DND-41 (cell line): ENCODE results near the gene OSBPL5.

Experiments
- ATAC-seq: fragments of 200-7000 bp; cut with Tn5 transposase; 3 replicates; pipeline ENCODE4 v1.9.1; 2021; ENCODE audit warnings: low read depth; ENCODE audit not compliant: insufficient read depth
- DNase-seq: peaks from one replicate; pipeline ENCODE4 v3.0.0-alpha.2; 2020
- H2AFZ ChIP-seq: 2 replicates; pipeline ENCODE4 v1.6.0; 2012; ENCODE audit warnings: low read depth, low read length
- H3K27ac ChIP-seq: 2 replicates; pipeline ENCODE4 v1.5.1; 2012; ENCODE audit warnings: low read length, inconsistent platforms
- H3K27me3 ChIP-seq: fragments of 200-600 bp; sonication (generic); 2 replicates; pipeline ENCODE4 v1.6.0; 2012; ENCODE audit warnings: low read length, mild to moderate bottlenecking, inconsistent platforms; ENCODE audit not compliant: insufficient read depth, poor library complexity
- H3K36me3 ChIP-seq: 2 replicates; pipeline ENCODE4 v1.5.1; 2012; ENCODE audit warnings: low read length, inconsistent platforms; ENCODE audit not compliant: insufficient read depth
- H3K4me1 ChIP-seq: 2 replicates; pipeline ENCODE4 v1.5.1; 2012; ENCODE audit warnings: mild to moderate bottlenecking, low read length; ENCODE audit not compliant: insufficient read depth
- H3K4me2 ChIP-seq: 2 replicates; pipeline ENCODE4 v1.6.0; 2012; ENCODE audit warnings: mild to moderate bottlenecking, moderate library complexity, low read length, inconsistent platforms; ENCODE audit not compliant: insufficient read depth
- H3K4me3 ChIP-seq, 2 experiments: fragments of 200-600 bp in 1 of 2; shearing (Covaris generic) in 1 of 2; 2 replicates each; pipeline ENCODE4 v1.5.1; 2012 to 2016; ENCODE audit warnings: inconsistent platforms in 2 of 2, low read length in 2 of 2, mild to moderate bottlenecking in 2 of 2, low read depth in 1 of 2, moderate library complexity in 1 of 2
- H3K79me2 ChIP-seq: 2 replicates; pipeline ENCODE4 v1.6.0; 2012; ENCODE audit warnings: low read length, inconsistent platforms; ENCODE audit not compliant: insufficient read depth
- H3K9ac ChIP-seq: 2 replicates; pipeline ENCODE4 v1.6.0; 2012; ENCODE audit warnings: low read depth, mild to moderate bottlenecking, inconsistent platforms, low read length, moderate library complexity
- H3K9me3 ChIP-seq: 2 replicates; pipeline ENCODE4 v1.5.1; 2012; ENCODE audit warnings: low read length, moderate library complexity, mild to moderate bottlenecking, inconsistent platforms; ENCODE audit not compliant: insufficient read depth, severe bottlenecking
- H4K20me1 ChIP-seq: 2 replicates; pipeline ENCODE4 v1.6.0; 2012; ENCODE audit warnings: low read length; ENCODE audit not compliant: insufficient read depth
- CTCF ChIP-seq: IDR thresholded peaks from 2 replicates; pipeline ENCODE4 v1.5.1; 2012; ENCODE audit warnings: borderline replicate concordance, low read length, moderate library complexity, mild to moderate bottlenecking; ENCODE audit not compliant: poor library complexity, severe bottlenecking; ENCODE audit errors: extremely low read depth
- EZH2 ChIP-seq: IDR thresholded peaks from 3 replicates; pipeline ENCODE4 v1.6.1; 2012; ENCODE audit warnings: borderline replicate concordance, low read depth, mild to moderate bottlenecking, moderate library complexity, low read length, inconsistent platforms; ENCODE audit not compliant: severe bottlenecking

The OSBPL5 gene

GRCh38 chr11:3183523-3183922 lies 18.4 kb upstream of the OSBPL5 start:
- Histone ChIP-seq H3K27me3 (no peaks in the 10 kb centered on the region), H3K36me3 (no peaks in the 10 kb centered on the region), H3K79me2 (no peaks in the 10 kb centered on the region), H4K20me1 (no peaks in the 10 kb centered on the region), H3K4me2 (no peak overlapping the region), H3K27ac (no peak overlapping the region), H2AFZ (no peak overlapping the region), H3K9me3 (no peaks in the 10 kb centered on the region), H3K4me3 (no peak overlapping the region), H3K9ac (no peak overlapping the region), H3K4me1 (no peaks in the 10 kb centered on the region)
- no peak for DNase-seq
- no peak for TF ChIP-seq EZH2
- no peak for ATAC-seq

GRCh38 chr11:3182462-3182852 lies 17.3 kb upstream of the OSBPL5 start:
- no peak overlapping the region for H3K4me2 ChIP-seq
- no peak overlapping the region for H2AFZ ChIP-seq
- DNase-seq (no peak), ATAC-seq (no peak; the same call in 2 of the 3 replicates)
- H3K9me3 ChIP-seq: no peaks in the 10 kb centered on the region
- H3K36me3 ChIP-seq: no peaks in the 10 kb centered on the region
- no peak overlapping the region for H3K27ac ChIP-seq
- H3K79me2 ChIP-seq: no peaks in the 10 kb centered on the region
- no peak for TF ChIP-seq CTCF
- no peak for TF ChIP-seq EZH2
- H4K20me1 ChIP-seq: no peaks in the 10 kb centered on the region
- H3K4me1 ChIP-seq: no peaks in the 10 kb centered on the region
- no peaks in the 10 kb centered on the region for H3K27me3 ChIP-seq
- H3K9ac ChIP-seq: no peak overlapping the region
- H3K4me3 ChIP-seq: no peak overlapping the region

GRCh38 chr11:3181725-3182461 lies 16.8 kb upstream of the OSBPL5 start:
- no peaks in the 10 kb centered on the region for H3K36me3 ChIP-seq
- H3K4me2 ChIP-seq: no peak overlapping the region
- no peak overlapping the region for H3K27ac ChIP-seq
- H3K27me3 ChIP-seq: no peaks in the 10 kb centered on the region
- no peak for TF ChIP-seq CTCF
- TF ChIP-seq EZH2: no peak
- H3K79me2 ChIP-seq: no peaks in the 10 kb centered on the region
- no peak overlapping the region for H2AFZ ChIP-seq
- DNase-seq: no peak
- no peak overlapping the region for H3K9ac ChIP-seq
- ATAC-seq: no peak
- peaks cover under 1% of the 10 kb centered on the region for H3K9me3 ChIP-seq
- no peaks in the 10 kb centered on the region for H3K4me1 ChIP-seq
- H4K20me1 ChIP-seq: no peaks in the 10 kb centered on the region
- no peak overlapping the region for H3K4me3 ChIP-seq

- H3K4me2 ChIP-seq: no peak overlapping the region
- peaks cover 10% of the 10 kb centered on the region for H3K9me3 ChIP-seq
- no peaks in the 10 kb centered on the region for H3K36me3 ChIP-seq
- DNase-seq (no peak), ATAC-seq (no peak)
- H3K4me3 ChIP-seq: no peak overlapping the region
- H3K27ac ChIP-seq: no peak overlapping the region
- no peak overlapping the region for H3K9ac ChIP-seq
- no peaks in the 10 kb centered on the region for H3K4me1 ChIP-seq
- no peaks in the 10 kb centered on the region for H3K79me2 ChIP-seq
- H2AFZ ChIP-seq: no peak overlapping the region
- H4K20me1 ChIP-seq: no peaks in the 10 kb centered on the region
- TF ChIP-seq EZH2 (no peak), CTCF (no peak)
- no peaks in the 10 kb centered on the region for H3K27me3 ChIP-seq
Measured at GRCh38 chr11:3180869-3181268, 15.8 kb upstream of the OSBPL5 start.
